GM12878 (cell line): ENCODE data around the gene TEPSIN. TPM values are rescaled to one million over a fixed set of nuclear protein-coding genes. Genes with fewer than 3 reads are reported as not detected.

Experiments
- ATAC-seq: fragments of 200-7000 bp; cut with Tn5 transposase; 3 replicates; pipeline ENCODE4 v1.9.1; 2020; ENCODE audit warnings: mild to moderate bottlenecking, moderate library complexity
- BruUV-seq: library from RNA; stranded (reverse); fragments of 400-500 nt; replicated peaks from 2 replicates; lab custom pipeline; 2021; lab: Mats Ljungman, UMichigan
- CTCF ChIA-PET: fragments of 300-600 bp; sonication (Branson Sonifier 250); formaldehyde crosslinking; extraction: SDS; loops from one replicate; lab custom pipeline; 2021; ENCODE audit warnings: inconsistent platforms; lab: Yijun Ruan, JAX
- POLR2A ChIA-PET: fragments of 350-600 bp; formaldehyde crosslinking; extraction: SDS; loops from one replicate; lab custom pipeline; 2021; ENCODE audit warnings: inconsistent platforms; lab: Charles Lee
- RAD21 ChIA-PET: fragments of 300-600 bp; sonication (Branson Sonifier 250); formaldehyde crosslinking; loops from one replicate; lab custom pipeline; 2023; ENCODE audit warnings: antibody characterized with exemption; ENCODE audit not compliant: unreplicated experiment; lab: Charles Lee
- SMC1A ChIA-PET: fragments of 300-600 bp; sonication (Branson Sonifier 250); formaldehyde crosslinking; loops from one replicate; lab custom pipeline; 2023; ENCODE audit not compliant: unreplicated experiment, uncharacterized antibody; lab: Charles Lee
- DNase-seq: peaks from one replicate; pipeline ENCODE4 v3.0.0-alpha.2; 2011; ENCODE audit warnings: low read depth, low spot score
- FAIRE-seq: peaks from 3 replicates; lab custom pipeline; 2011; peaks lifted over from hg19 to GRCh38; lab: Jason Lieb, UNC
- H2AFZ ChIP-seq: 2 replicates; pipeline ENCODE4 v1.6.0; 2011; ENCODE audit warnings: low read depth, low read length, control low read depth; ENCODE audit not compliant: control insufficient read depth
- H3K27ac ChIP-seq: 2 replicates; pipeline ENCODE4 v1.5.1; 2011; ENCODE audit warnings: control low read depth; ENCODE audit not compliant: control insufficient read depth, insufficient read depth
- H3K27me3 ChIP-seq, 2 experiments: replicated peaks in 1 of 2; 2 replicates each; pipeline versions ENCODE4 v1.6.0 to v1.6.1; 2011; ENCODE audit warnings: low read length in 1 of 2; ENCODE audit not compliant: control insufficient read depth in 2 of 2, insufficient read depth in 2 of 2
- H3K36me3 ChIP-seq, 2 experiments: 2 replicates each; pipeline ENCODE4 v1.5.1; 2011; ENCODE audit warnings: low read length in 1 of 2; ENCODE audit not compliant: control insufficient read depth in 2 of 2, insufficient read depth in 2 of 2
- H3K4me1 ChIP-seq: 2 replicates; pipeline ENCODE4 v1.6.1; 2011; ENCODE audit warnings: mild to moderate bottlenecking, low read length, moderate library complexity, mixed read lengths; ENCODE audit not compliant: control insufficient read depth, insufficient read depth
- H3K4me2 ChIP-seq: 2 replicates; pipeline ENCODE4 v1.6.0; 2011; ENCODE audit warnings: control low read depth; ENCODE audit not compliant: control insufficient read depth, insufficient read depth
- H3K4me3 ChIP-seq: fragments of 200-600 bp; sonication (generic); 2 replicates; pipeline ENCODE4 v1.5.1; 2016
- H3K79me2 ChIP-seq: 2 replicates; pipeline ENCODE4 v1.6.0; 2011; ENCODE audit warnings: low read length; ENCODE audit not compliant: control insufficient read depth, insufficient read depth
- H3K9ac ChIP-seq: 2 replicates; pipeline ENCODE4 v1.8.0; 2011; ENCODE audit warnings: low read length, control low read depth, mixed read lengths; ENCODE audit not compliant: control insufficient read depth, insufficient read depth
- H3K9me3 ChIP-seq: replicated peaks from 3 replicates; pipeline ENCODE4 v1.5.1; 2011; ENCODE audit warnings: mild to moderate bottlenecking, low read length; ENCODE audit not compliant: control insufficient read depth, insufficient read depth
- H4K20me1 ChIP-seq: 2 replicates; pipeline ENCODE4 v1.6.0; 2011; ENCODE audit not compliant: control insufficient read depth, insufficient read depth
- BCL11A ChIP-seq: IDR thresholded peaks from 2 replicates; pipeline ENCODE4 v1.6.1; 2011; ENCODE audit warnings: low read depth, low read length
- BCLAF1 ChIP-seq: fragments of 450-650 bp; IDR thresholded peaks from 2 replicates; pipeline ENCODE4 v1.6.1; 2017; ENCODE audit warnings: antibody characterized with exemption, mild to moderate bottlenecking, moderate library complexity
- CREB1 ChIP-seq: IDR thresholded peaks from 2 replicates; pipeline ENCODE4 v1.6.1; 2012; ENCODE audit warnings: low read depth, mild to moderate bottlenecking, inconsistent platforms
- EP300 ChIP-seq, 2 experiments: fragments of 150-350 bp in 1 of 2; IDR thresholded peaks; 2 replicates each; pipeline ENCODE4 v1.6.1; 2011 to 2012; ENCODE audit warnings: low read depth in 2 of 2, low read length in 2 of 2, borderline replicate concordance in 1 of 2, improper control_type of control experiment in 1 of 2, inconsistent platforms in 1 of 2; ENCODE audit not compliant: control insufficient read depth in 1 of 2
- ESRRA ChIP-seq: IDR thresholded peaks from 2 replicates; pipeline ENCODE4 v1.6.1; 2012; ENCODE audit warnings: mild to moderate bottlenecking, low read length, improper control_type of control experiment
- IRF5 ChIP-seq: fragments of 450-650 bp; IDR thresholded peaks from 2 replicates; pipeline ENCODE4 v1.6.1; 2017; ENCODE audit warnings: borderline replicate concordance
- LARP7 ChIP-seq: fragments of 450-650 bp; IDR thresholded peaks from 2 replicates; pipeline ENCODE4 v1.6.1; 2017; ENCODE audit warnings: mild to moderate bottlenecking
- NBN ChIP-seq: fragments of 450-650 bp; IDR thresholded peaks from 2 replicates; pipeline ENCODE4 v1.6.1; 2016
- RB1 ChIP-seq: fragments of 450-650 bp; formaldehyde crosslinking; IDR thresholded peaks from 2 replicates; pipeline ENCODE4 v1.6.1; 2017; ENCODE audit warnings: mild to moderate bottlenecking, borderline replicate concordance
- TCF7 ChIP-seq: IDR thresholded peaks from 2 replicates; pipeline ENCODE4 v1.6.1; 2014; ENCODE audit warnings: antibody characterized with exemption, borderline replicate concordance
- USF2 ChIP-seq: IDR thresholded peaks from 2 replicates; pipeline ENCODE4 v1.6.1; 2011; ENCODE audit warnings: low read depth, low read length, improper control_type of control experiment, borderline replicate concordance
- WGBS: methylation state at CpG from one replicate; pipeline ENCODE4 v1.1.6; 2016; ENCODE audit warnings: low lambda C conversion rate; ENCODE audit not compliant: insufficient replicate concordance, insufficient coverage; ENCODE audit errors: missing lambda C conversion rate; 5-methylcytosine and 5-hydroxymethylcytosine counted together
- in situ Hi-C: fragments of 300-500 bp; cut with MboI; formaldehyde crosslinking; loops from 9 replicates; pipeline ENCODE4 v1.14.3; 2018; ENCODE audit warnings: mixed read lengths
- intact Hi-C: fragments of 100-400 bp; cut with micrococcal nuclease; formaldehyde crosslinking; loops from one replicate; pipeline ENCODE4 v1.14.2; 2022; ENCODE audit not compliant: unreplicated experiment
- polyA plus RNA-seq, 11 experiments: library from polyadenylated mRNA; depleted of rRNA in 4 of 11; unstranded in 6 of 11; stranded (reverse) in 5 of 11; fragments of >200 nt; fragmentation: Nextera tagmentation in 4 of 11; fragmentation: Illumina TruSeq in 1 of 11; extraction: Ambion mirVana in 4 of 11; extraction: Trizol in 1 of 11; gene quantifications; 1 replicate in 1 of 11; 2 replicates in 10 of 11; pipeline versions ENCODE4 v1.2.1 to v1.2.3, GENCODE V29; 2011 to 2016; ENCODE audit warnings: inconsistent platforms in 2 of 11, missing spikeins in 2 of 11, low read depth in 1 of 11
- total RNA-seq, 4 experiments: library from RNA; depleted of rRNA in 3 of 4; stranded (reverse); fragments of >200 nt in 3 of 4; fragmentation: Illumina TruSeq in 1 of 4; extraction: Trizol in 1 of 4; gene quantifications; 2 replicates each; pipeline versions ENCODE4 v1.2.1 to v1.2.3, GENCODE V29; 2013 to 2021

The TEPSIN gene
- total and polyA plus RNA-seq, 10 of the 15 experiments (the other 5 are each of a cell fraction or from before 2014, with no cell fraction given), result 0.87 to 36.7 (median 5.3) TPM

DNA sequence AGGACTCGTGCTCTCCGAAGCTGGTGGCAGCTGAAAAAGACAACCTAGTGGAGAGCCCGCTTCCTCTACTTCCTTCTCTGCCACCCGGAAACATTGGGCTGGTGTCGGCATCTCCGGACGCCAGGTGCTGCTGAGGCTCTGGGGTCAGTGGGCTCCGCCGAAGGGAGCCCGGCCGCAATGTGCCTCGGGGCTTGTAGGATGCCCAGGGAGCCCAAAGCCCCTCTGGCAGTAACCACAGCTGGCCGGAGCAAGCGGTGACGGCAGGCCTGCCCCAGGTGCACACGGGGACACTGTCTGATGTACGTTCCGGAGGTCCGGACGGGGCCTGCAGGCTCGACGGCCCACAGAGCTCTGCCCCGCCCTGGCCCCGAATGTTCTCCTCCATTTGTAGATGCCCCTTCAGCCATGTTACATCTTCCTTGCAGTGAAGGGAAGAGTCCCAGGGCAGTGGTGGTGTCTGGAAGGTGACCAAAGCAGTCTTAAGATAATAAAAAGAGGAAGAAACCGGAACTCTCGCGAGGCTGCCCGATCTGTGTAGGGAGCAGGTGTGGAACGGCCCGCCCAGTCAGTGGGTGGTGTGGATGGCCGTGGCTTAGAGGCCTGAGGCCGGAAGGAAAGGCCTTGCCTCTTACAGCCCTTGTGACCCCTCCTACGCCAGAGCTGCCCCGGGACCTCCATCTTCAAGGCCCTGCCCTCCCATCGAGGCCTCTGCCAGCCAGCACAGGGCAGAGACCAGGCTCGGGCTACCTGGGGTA lies 22.9 kb upstream of the TEPSIN start:
- Histone ChIP-seq H3K27me3 (no peaks in the 10 kb centered on the region), H3K4me1 (no peaks in the 10 kb centered on the region), H3K4me2 (no peak overlapping the region), H3K27ac (no peak overlapping the region), H4K20me1 (no peaks in the 10 kb centered on the region), H2AFZ (no peak overlapping the region), H3K79me2 (no peaks in the 10 kb centered on the region), H3K36me3 (peaks cover 12 to 23% of the 10 kb centered on the region in 2 experiments; a peak in 3 of 4 replicates), H3K9me3 (no peaks in the 10 kb centered on the region), H3K9ac (no peak overlapping the region), H3K4me3 (no peak overlapping the region)
- 95% methylated on average over 36 of the region's 36 CpGs for WGBS
- intact Hi-C loops, result no loop called here
- POLR2A ChIA-PET, result no interaction called here
- FAIRE-seq (no peak), ATAC-seq (no peak), DNase-seq (no peak)
- CTCF ChIA-PET, result no interaction called here
- no TSS peak for BruUV-seq
- in situ Hi-C loops, result no loop called here
- no peak for TF ChIP-seq BCLAF1
- TF ChIP-seq IRF5, result no peak
- no peak for TF ChIP-seq TCF7
- TF ChIP-seq CREB1, result no peak
- no peak for TF ChIP-seq ESRRA
- TF ChIP-seq LARP7, result no peak
- no peak for TF ChIP-seq EP300 (IDR thresholded peaks at IDR 0.05; ENCODE audit: borderline replicate concordance in 1 of 2, control insufficient read depth in 1 of 2, low read depth in 2 of 2, low read length in 2 of 2)
- no peak for TF ChIP-seq NBN
- TF ChIP-seq USF2, result no peak
- no peak for TF ChIP-seq BCL11A
- TF ChIP-seq RB1, result no peak
- SMC1A ChIA-PET, result no interaction called here
- RAD21 ChIA-PET, result no interaction called here
